ENCODE results near the gene ARIH2.

Gene ARIH2

GRCh38 chr3:48989126-48989795 lies 70.6 kb downstream of the ARIH2 start:
- H3K27me3 ChIP-seq (ENCODE audit: control insufficient read depth in 2 of 2, insufficient read depth in 2 of 2, low read length in 2 of 2): no peaks in the 10 kb centered on the region
- peak overlapping the region; percentile 76 to 88 for H3K27ac ChIP-seq (ENCODE audit: low read depth in 2 of 2, low read length in 2 of 2)
- H3K4me3 ChIP-seq (ENCODE audit: low read length in 2 of 2): peak overlapping the region; percentile 72 to 87
- H3K36me3 ChIP-seq (ENCODE audit: control insufficient read depth in 2 of 2, insufficient read depth in 2 of 2, low read length in 2 of 2): peaks cover 4 to 14% of the 10 kb centered on the region in 2 donors
- H3K9me3 ChIP-seq (ENCODE audit: control insufficient read depth in 2 of 2, low read length in 2 of 2): no peaks in the 10 kb centered on the region
- peaks cover 18 to 20% of the 10 kb centered on the region in 2 donors for H3K4me1 ChIP-seq (ENCODE audit: control insufficient read depth in 2 of 2, insufficient read depth in 2 of 2, low read length in 2 of 2)
- H3K9ac ChIP-seq (ENCODE audit: low read depth in 1 of 2, low read length in 2 of 2): peak overlapping the region; percentile 77 to 80

GRCh38 chr3:48989796-48990635 lies 71.4 kb downstream of the ARIH2 start, which contains the start of gene P4HTM:
TSS of gene P4HTM (plus strand) at chr3:48990241. CDS start at chr3:48990257, 16 bp downstream.
- H3K4me1 ChIP-seq (ENCODE audit: control insufficient read depth in 2 of 2, insufficient read depth in 2 of 2, low read length in 2 of 2): peaks cover 18 to 20% of the 10 kb centered on the region in 2 donors
- no peaks in the 10 kb centered on the region for H3K9me3 ChIP-seq (ENCODE audit: control insufficient read depth in 2 of 2, low read length in 2 of 2)
- H3K27ac ChIP-seq (ENCODE audit: low read depth in 2 of 2, low read length in 2 of 2): peak within 1 kb of the TSS; percentile 76 to 88
- no peaks in the 10 kb centered on the region for H3K27me3 ChIP-seq (ENCODE audit: control insufficient read depth in 2 of 2, insufficient read depth in 2 of 2, low read length in 2 of 2)
- peaks cover 2 to 7% of the 10 kb centered on the region in 2 donors for H3K36me3 ChIP-seq (ENCODE audit: control insufficient read depth in 2 of 2, insufficient read depth in 2 of 2, low read length in 2 of 2)
- peak within 1 kb of the TSS; percentile 72 to 87 for H3K4me3 ChIP-seq (ENCODE audit: low read length in 2 of 2)
- peak within 1 kb of the TSS; percentile 77 to 80 for H3K9ac ChIP-seq (ENCODE audit: low read depth in 1 of 2, low read length in 2 of 2)

- H3K4me1 ChIP-seq (ENCODE audit: control insufficient read depth in 2 of 2, insufficient read depth in 2 of 2, low read length in 2 of 2): peaks cover 18 to 20% of the 10 kb centered on the region in 2 donors
- peak overlapping the region; percentile 72 to 77 for H3K9ac ChIP-seq (ENCODE audit: low read depth in 1 of 2, low read length in 2 of 2)
- no peaks in the 10 kb centered on the region for H3K9me3 ChIP-seq (ENCODE audit: control insufficient read depth in 2 of 2, low read length in 2 of 2)
- peaks cover 0 to 5% of the 10 kb centered on the region in 2 donors for H3K36me3 ChIP-seq (ENCODE audit: control insufficient read depth in 2 of 2, insufficient read depth in 2 of 2, low read length in 2 of 2)
- peak overlapping the region; percentile 61 to 88 for H3K27ac ChIP-seq (ENCODE audit: low read depth in 2 of 2, low read length in 2 of 2)
- H3K4me3 ChIP-seq (ENCODE audit: low read length in 2 of 2): peak overlapping the region; percentile 72 to 87
- no peaks in the 10 kb centered on the region for H3K27me3 ChIP-seq (ENCODE audit: control insufficient read depth in 2 of 2, insufficient read depth in 2 of 2, low read length in 2 of 2)
These were observed 72.2 kb downstream of the ARIH2 start for GRCh38 chr3:48990636-48991469.

GRCh38 chr3:48991851-48992545 lies 73.4 kb downstream of the ARIH2 start:
- H3K36me3 ChIP-seq (ENCODE audit: control insufficient read depth in 2 of 2, insufficient read depth in 2 of 2, low read length in 2 of 2): peaks cover 5 to 11% of the 10 kb centered on the region in 2 donors
- no peaks in the 10 kb centered on the region for H3K9me3 ChIP-seq (ENCODE audit: control insufficient read depth in 2 of 2, low read length in 2 of 2)
- H3K4me3 ChIP-seq (ENCODE audit: low read length in 2 of 2): peak overlapping the region in 1 of 2 donors; percentile 87
- H3K27me3 ChIP-seq (ENCODE audit: control insufficient read depth in 2 of 2, insufficient read depth in 2 of 2, low read length in 2 of 2): no peaks in the 10 kb centered on the region
- H3K27ac ChIP-seq (ENCODE audit: low read depth in 2 of 2, low read length in 2 of 2): no peak overlapping the region
- no peak overlapping the region for H3K9ac ChIP-seq (ENCODE audit: low read depth in 1 of 2, low read length in 2 of 2)
- peaks cover 18 to 20% of the 10 kb centered on the region in 2 donors for H3K4me1 ChIP-seq (ENCODE audit: control insufficient read depth in 2 of 2, insufficient read depth in 2 of 2, low read length in 2 of 2)

- Histone ChIP-seq H3K27me3 (ENCODE audit: control insufficient read depth in 2 of 2, insufficient read depth in 2 of 2, low read length in 2 of 2) (no peaks in the 10 kb centered on the region), H3K9ac (ENCODE audit: low read depth in 1 of 2, low read length in 2 of 2) (no peak overlapping the region), H3K4me1 (ENCODE audit: control insufficient read depth in 2 of 2, insufficient read depth in 2 of 2, low read length in 2 of 2) (peaks cover 18 to 20% of the 10 kb centered on the region in 2 donors), H3K4me3 (ENCODE audit: low read length in 2 of 2) (no peak overlapping the region), H3K36me3 (ENCODE audit: control insufficient read depth in 2 of 2, insufficient read depth in 2 of 2, low read length in 2 of 2) (peaks cover 8 to 13% of the 10 kb centered on the region in 2 donors), H3K9me3 (ENCODE audit: control insufficient read depth in 2 of 2, low read length in 2 of 2) (no peaks in the 10 kb centered on the region), H3K27ac (ENCODE audit: low read depth in 2 of 2, low read length in 2 of 2) (no peak overlapping the region)
These were observed 75.2 kb downstream of the ARIH2 start for GRCh38 chr3:48993834-48994233.

- Histone ChIP-seq H3K36me3 (ENCODE audit: control insufficient read depth in 2 of 2, insufficient read depth in 2 of 2, low read length in 2 of 2) (peaks cover 8 to 15% of the 10 kb centered on the region in 2 donors), H3K27ac (ENCODE audit: low read depth in 2 of 2, low read length in 2 of 2) (no peak overlapping the region), H3K4me1 (ENCODE audit: control insufficient read depth in 2 of 2, insufficient read depth in 2 of 2, low read length in 2 of 2) (peaks cover under 1 to 4% of the 10 kb centered on the region in 2 donors), H3K4me3 (ENCODE audit: low read length in 2 of 2) (no peak overlapping the region), H3K27me3 (ENCODE audit: control insufficient read depth in 2 of 2, insufficient read depth in 2 of 2, low read length in 2 of 2) (no peaks in the 10 kb centered on the region), H3K9ac (ENCODE audit: low read depth in 1 of 2, low read length in 2 of 2) (no peak overlapping the region), H3K9me3 (ENCODE audit: control insufficient read depth in 2 of 2, low read length in 2 of 2) (no peaks in the 10 kb centered on the region)
These were observed 78.0 kb downstream of the ARIH2 start for GRCh38 chr3:48996640-48997039.

- Histone ChIP-seq H3K4me3 (ENCODE audit: low read length in 2 of 2) (no peak overlapping the region), H3K4me1 (ENCODE audit: control insufficient read depth in 2 of 2, insufficient read depth in 2 of 2, low read length in 2 of 2) (no peaks in the 10 kb centered on the region), H3K36me3 (ENCODE audit: control insufficient read depth in 2 of 2, insufficient read depth in 2 of 2, low read length in 2 of 2) (peaks cover 8 to 15% of the 10 kb centered on the region in 2 donors), H3K9me3 (ENCODE audit: control insufficient read depth in 2 of 2, low read length in 2 of 2) (no peaks in the 10 kb centered on the region), H3K27ac (ENCODE audit: low read depth in 2 of 2, low read length in 2 of 2) (no peak overlapping the region), H3K9ac (ENCODE audit: low read depth in 1 of 2, low read length in 2 of 2) (no peak overlapping the region), H3K27me3 (ENCODE audit: control insufficient read depth in 2 of 2, insufficient read depth in 2 of 2, low read length in 2 of 2) (no peaks in the 10 kb centered on the region)
These were observed 78.5 kb downstream of the ARIH2 start for GRCh38 chr3:48997102-48997635.

GRCh38 chr3:48997714-48998637 lies 79.3 kb downstream of the ARIH2 start:
- H3K9me3 ChIP-seq (ENCODE audit: control insufficient read depth in 2 of 2, low read length in 2 of 2): no peaks in the 10 kb centered on the region
- no peaks in the 10 kb centered on the region for H3K27me3 ChIP-seq (ENCODE audit: control insufficient read depth in 2 of 2, insufficient read depth in 2 of 2, low read length in 2 of 2)
- H3K4me3 ChIP-seq (ENCODE audit: low read length in 2 of 2): no peak overlapping the region
- H3K9ac ChIP-seq (ENCODE audit: low read depth in 1 of 2, low read length in 2 of 2): no peak overlapping the region
- H3K36me3 ChIP-seq (ENCODE audit: control insufficient read depth in 2 of 2, insufficient read depth in 2 of 2, low read length in 2 of 2): peaks cover 8 to 15% of the 10 kb centered on the region in 2 donors
- no peaks in the 10 kb centered on the region for H3K4me1 ChIP-seq (ENCODE audit: control insufficient read depth in 2 of 2, insufficient read depth in 2 of 2, low read length in 2 of 2)
- no peak overlapping the region for H3K27ac ChIP-seq (ENCODE audit: low read depth in 2 of 2, low read length in 2 of 2)
